H1 (cell line): ENCODE results near the gene PRR33. TPM values are rescaled to one million over a fixed set of nuclear protein-coding genes. Genes with fewer than 3 reads are reported as not detected.

Experiments used
- CTCF ChIA-PET: fragments of 300-600 bp; sonication (Branson Sonifier 250); formaldehyde crosslinking; loops from one replicate; lab custom pipeline; 2021; ENCODE audit not compliant: partially characterized antibody; lab: Charles Lee
- POLR2A ChIA-PET: fragments of 300-600 bp; sonication (Branson Sonifier 250); formaldehyde crosslinking; loops from one replicate; lab custom pipeline; 2021; ENCODE audit warnings: inconsistent platforms; ENCODE audit not compliant: partially characterized antibody; lab: Charles Lee
- DNase-seq, 2 experiments: peaks; one replicate each; pipeline versions ENCODE4 v3.0.0 to v3.0.0-alpha.2; 2010 to 2022; ENCODE audit warnings: low spot score in 2 of 2, low read depth in 1 of 2, mixed read lengths in 1 of 2
- FAIRE-seq: peaks from 2 replicates; lab custom pipeline; 2011; peaks lifted over from hg19 to GRCh38; lab: Jason Lieb, UNC
- H2AFZ ChIP-seq: 2 replicates; pipeline ENCODE4 v1.8.1; 2012; ENCODE audit warnings: low read length, inconsistent platforms
- H2AK5ac ChIP-seq: 2 replicates; pipeline ENCODE4 v1.6.1; 2013; ENCODE audit warnings: low read depth, low read length
- H2BK120ac ChIP-seq: replicated peaks from 2 replicates; pipeline ENCODE3; 2013; ENCODE audit warnings: low read depth, low read length, inconsistent platforms
- H2BK12ac ChIP-seq: 2 replicates; pipeline ENCODE4 v1.6.1; 2013; ENCODE audit warnings: low read depth, low read length
- H2BK15ac ChIP-seq: 2 replicates; pipeline ENCODE4 v1.6.1; 2013; ENCODE audit warnings: low read length
- H2BK20ac ChIP-seq: 2 replicates; pipeline ENCODE4 v1.6.1; 2013; ENCODE audit warnings: low read length
- H2BK5ac ChIP-seq: 2 replicates; pipeline ENCODE4 v1.6.1; 2013; ENCODE audit warnings: low read depth, low read length
- H3K14ac ChIP-seq: 2 replicates; pipeline ENCODE4 v1.6.1; 2013; ENCODE audit warnings: inconsistent platforms; ENCODE audit not compliant: insufficient read length
- H3K18ac ChIP-seq: 2 replicates; pipeline ENCODE4 v1.6.1; 2013; ENCODE audit warnings: low read length; ENCODE audit errors: extremely low read depth
- H3K23ac ChIP-seq: 2 replicates; pipeline ENCODE4 v1.6.1; 2013; ENCODE audit warnings: inconsistent platforms; ENCODE audit not compliant: insufficient read length
- H3K23me2 ChIP-seq: 2 replicates; pipeline ENCODE4 v1.6.1; 2013; ENCODE audit warnings: low read depth, low read length
- H3K27ac ChIP-seq: 2 replicates; pipeline ENCODE4 v1.6.1; 2011; ENCODE audit warnings: low read depth, low read length, inconsistent platforms
- H3K27me3 ChIP-seq, 4 experiments: replicated peaks in 1 of 4; 1 replicate in 1 of 4; 2 replicates in 3 of 4; pipeline versions ENCODE4 v1.6.1 to v1.8.1; 2011 to 2013; ENCODE audit warnings: low read length in 3 of 4, mild to moderate bottlenecking in 3 of 4, inconsistent platforms in 2 of 4, mixed read lengths in 2 of 4, moderate library complexity in 1 of 4; ENCODE audit not compliant: control insufficient read depth in 3 of 4, insufficient read depth in 3 of 4; ENCODE audit errors: extremely low read depth in 1 of 4
- H3K36me3 ChIP-seq, 4 experiments: 2 replicates each; pipeline versions ENCODE4 v1.6.1 to v1.8.1; 2011 to 2013; ENCODE audit warnings: mild to moderate bottlenecking in 4 of 4, low read length in 3 of 4, moderate library complexity in 2 of 4, control low read depth in 1 of 4, inconsistent platforms in 1 of 4; ENCODE audit not compliant: insufficient read depth in 4 of 4, control insufficient read depth in 2 of 4
- H3K4ac ChIP-seq: replicated peaks from 2 replicates; pipeline ENCODE3; 2013; ENCODE audit warnings: low read length, low read depth, mixed read lengths, inconsistent platforms; ENCODE audit not compliant: insufficient read length
- H3K4me1 ChIP-seq, 4 experiments: replicated peaks in 1 of 4; 1 replicate in 1 of 4; 2 replicates in 3 of 4; pipeline versions ENCODE4 v1.6.1 to v1.8.1; 2011 to 2013; ENCODE audit warnings: low read length in 3 of 4, inconsistent platforms in 2 of 4, mixed read lengths in 1 of 4; ENCODE audit not compliant: insufficient read depth in 4 of 4, control insufficient read depth in 3 of 4
- H3K4me2 ChIP-seq, 2 experiments: 2 replicates each; pipeline versions ENCODE4 v1.6.1 to v1.8.1; 2011 to 2013; ENCODE audit warnings: low read depth in 2 of 2, low read length in 2 of 2, control low read depth in 1 of 2, inconsistent platforms in 1 of 2, mild to moderate bottlenecking in 1 of 2; ENCODE audit not compliant: insufficient read depth in 1 of 2
- H3K4me3 ChIP-seq, 4 experiments: fragments of 200-600, 300-600 bp in 1 of 4; sonication (generic), shearing (Covaris generic), sonication (Bioruptor Twin) in 1 of 4; 2 replicates each; pipeline versions ENCODE4 v1.5.1 to v1.8.1; 2011 to 2016; ENCODE audit warnings: low read length in 4 of 4, low read depth in 3 of 4, control low read depth in 2 of 4, inconsistent platforms in 2 of 4, mild to moderate bottlenecking in 2 of 4, mixed read lengths in 1 of 4, moderate library complexity in 1 of 4; ENCODE audit not compliant: insufficient read depth in 2 of 4; ENCODE audit errors: extremely low read depth in 1 of 4
- H3K56ac ChIP-seq: replicated peaks from 2 replicates; pipeline ENCODE3; 2013; ENCODE audit warnings: low read depth, mild to moderate bottlenecking, mixed read lengths, low read length, inconsistent platforms; ENCODE audit not compliant: insufficient read length
- H3K79me1 ChIP-seq: 2 replicates; pipeline ENCODE4 v1.6.1; 2013; ENCODE audit warnings: low read depth, low read length, control low read depth
- H3K79me2 ChIP-seq, 2 experiments: 2 replicates each; pipeline versions ENCODE4 v1.6.1 to v1.8.1; 2012 to 2013; ENCODE audit warnings: low read length in 2 of 2, mild to moderate bottlenecking in 2 of 2, inconsistent platforms in 1 of 2; ENCODE audit not compliant: insufficient read depth in 2 of 2, control insufficient read depth in 1 of 2
- H3K9ac ChIP-seq, 4 experiments: replicated peaks in 1 of 4; 1 replicate in 1 of 4; 2 replicates in 3 of 4; pipeline versions ENCODE4 v1.6.1 to v1.8.1; 2011 to 2013; ENCODE audit warnings: low read depth in 3 of 4, low read length in 3 of 4, control low read depth in 2 of 4, mild to moderate bottlenecking in 2 of 4, moderate library complexity in 2 of 4, inconsistent platforms in 1 of 4; ENCODE audit errors: extremely low read depth in 1 of 4
- H3K9me3 ChIP-seq, 2 experiments: 2 replicates each; pipeline versions ENCODE4 v1.6.1 to v1.8.1; 2012 to 2013; ENCODE audit warnings: mild to moderate bottlenecking in 2 of 2, moderate library complexity in 2 of 2, control low read depth in 1 of 2, inconsistent platforms in 1 of 2, low read depth in 1 of 2, low read length in 1 of 2, mixed read lengths in 1 of 2; ENCODE audit not compliant: insufficient read depth in 2 of 2
- H4K20me1 ChIP-seq, 2 experiments: replicated peaks in 1 of 2; 2 replicates each; pipeline versions ENCODE3 to v1.8.1; 2011 to 2013; ENCODE audit warnings: inconsistent platforms in 2 of 2, low read length in 2 of 2, mild to moderate bottlenecking in 1 of 2; ENCODE audit not compliant: insufficient read depth in 2 of 2, control insufficient read depth in 1 of 2
- H4K5ac ChIP-seq: 2 replicates; pipeline ENCODE4 v1.6.1; 2013; ENCODE audit warnings: low read length, low read depth, mixed read lengths, inconsistent platforms; ENCODE audit not compliant: insufficient read length
- H4K8ac ChIP-seq: 2 replicates; pipeline ENCODE4 v1.8.0; 2013; ENCODE audit warnings: mild to moderate bottlenecking, moderate library complexity, low read length, inconsistent platforms; ENCODE audit not compliant: insufficient read depth; ENCODE audit errors: extremely low read depth
- H4K91ac ChIP-seq: replicated peaks from 2 replicates; pipeline ENCODE3; 2013; ENCODE audit warnings: low read length, mixed read lengths, inconsistent platforms; ENCODE audit not compliant: insufficient read length
- RXRA ChIP-seq: IDR thresholded peaks from 2 replicates; pipeline ENCODE4 v1.6.1; 2011; ENCODE audit warnings: low read depth, mild to moderate bottlenecking, low read length, moderate library complexity; ENCODE audit not compliant: insufficient read depth
- SP4 ChIP-seq: IDR thresholded peaks from 2 replicates; pipeline ENCODE4 v1.6.1; 2012; ENCODE audit warnings: low read length, inconsistent platforms
- WGBS, 2 experiments: shearing (Covaris generic) in 1 of 2; methylation state at CpG; one replicate each; pipeline versions ENCODE4 v1.1.6 to v1.1.7; 2013 to 2015; ENCODE audit warnings: low lambda C conversion rate in 2 of 2, mixed read lengths in 2 of 2, inconsistent platforms in 1 of 2, low coverage in 1 of 2, missing lambda C conversion rate in 1 of 2; ENCODE audit not compliant: insufficient replicate concordance in 2 of 2, insufficient coverage in 1 of 2, insufficient read length in 1 of 2; ENCODE audit errors: extremely low coverage in 1 of 2, missing lambda C conversion rate in 1 of 2; 5-methylcytosine and 5-hydroxymethylcytosine counted together
- polyA plus RNA-seq, 7 experiments: library from polyadenylated mRNA; depleted of rRNA in 3 of 7; stranded (reverse) in 5 of 7; unstranded in 2 of 7; fragments of >200 nt in 5 of 7; fragments of 200-250 nt in 2 of 7; gene quantifications; 1 replicate in 5 of 7; 2 replicates in 1 of 7; 4 replicates in 1 of 7; pipeline versions ENCODE4 v1.2.1 to v1.2.3, GENCODE V29; 2011 to 2013; ENCODE audit warnings: missing spikeins in 2 of 7, mixed read lengths in 2 of 7
- total RNA-seq: library from RNA; stranded (reverse); fragmentation: NEBNext Ultra II Directional; extraction: Animal tissue kit (Norgen Biotek cat#: 25700); gene quantifications from 2 replicates; pipeline ENCODE4 v1.2.1, GENCODE V29; 2021

PRR33 gene
- total and polyA plus RNA-seq, 2 of the 8 experiments (the other 6 are each of a cell fraction or from before 2014, with no cell fraction given) = 0.02 TPM; not detected in 1

GRCh38 chr11:1867381-1867780, 24.3 kb downstream of the PRR33 start:
- FAIRE-seq (no peak), DNase-seq (no peak)
- no peak overlapping the region for H4K91ac ChIP-seq
- H3K4me2 ChIP-seq = no peak overlapping the region
- 74% methylated on average over 8 of the region's 8 CpGs; no CpG with 5 or more reads in 1 of the 2 experiments for WGBS, 2 experiments
- H2AFZ ChIP-seq = no peak overlapping the region
- ChIA-PET CTCF (interaction anchor here (0.9 to 4.1 kb wide), 9 partner anchors 9 to 290 kb away, joined by 3 to 23 read pairs (median 6); no protein-coding TSS in a partner anchor), POLR2A (no interaction called here)
- H4K20me1 ChIP-seq = no peaks in the 10 kb centered on the region
- no peaks in the 10 kb centered on the region; the same call in 1 of the 2 replicates for H3K23me2 ChIP-seq
- H2BK5ac ChIP-seq = no peak overlapping the region
- H3K23ac ChIP-seq = no peak overlapping the region
- no peaks in the 10 kb centered on the region for H3K36me3 ChIP-seq
- H2BK120ac ChIP-seq = no peak overlapping the region
- H3K18ac ChIP-seq = no peak overlapping the region
- H3K4me3 ChIP-seq = no peak overlapping the region
- no peak overlapping the region for H3K4ac ChIP-seq
- H2BK20ac ChIP-seq = no peak overlapping the region
- H3K4me1 ChIP-seq = peaks cover 0 to 13% (median 5%) of the 10 kb centered on the region in 4 experiments; a peak in 5 of 7 replicates
- H2BK12ac ChIP-seq = no peak overlapping the region
- no peaks in the 10 kb centered on the region for H3K79me2 ChIP-seq
- H2BK15ac ChIP-seq = no peak overlapping the region
- H4K8ac ChIP-seq = no peak overlapping the region
- no peak overlapping the region for H3K9ac ChIP-seq
- H3K14ac ChIP-seq = no peak overlapping the region
- H4K5ac ChIP-seq = no peak overlapping the region
- no peak overlapping the region for H3K56ac ChIP-seq
- no peak overlapping the region for H3K27ac ChIP-seq
- H2AK5ac ChIP-seq = no peak overlapping the region
- peaks cover 0 to 3% (median 0%) of the 10 kb centered on the region in 4 experiments; a peak in 1 of 7 replicates for H3K27me3 ChIP-seq
- TF ChIP-seq SP4 (no peak), RXRA (no peak)
- no peaks in the 10 kb centered on the region for H3K79me1 ChIP-seq
- no peaks in the 10 kb centered on the region for H3K9me3 ChIP-seq
